K562 (cell line): ENCODE data around the gene DUS3L. TPM values are rescaled to one million over a fixed set of nuclear protein-coding genes. Genes with fewer than 3 reads are reported as not detected.

ENCODE experiments used
- ATF1 ChIP-seq, 2 experiments: fragments of 450-650 bp in 1 of 2; IDR thresholded peaks; 2 replicates each; pipeline ENCODE4 v1.6.1; 2016; ENCODE audit warnings: missing compliant biosample characterization in 1 of 2, missing genetic modification characterization in 1 of 2
- CBX1 ChIP-seq: sonication (generic); IDR thresholded peaks from 2 replicates; pipeline ENCODE4 v1.6.1; 2016; ENCODE audit warnings: antibody characterized with exemption, low read depth, mild to moderate bottlenecking
- CC2D1A ChIP-seq: fragments of 450-650 bp; IDR thresholded peaks from 2 replicates; pipeline ENCODE4 v1.6.1; 2017; ENCODE audit warnings: mild to moderate bottlenecking
- CCNT2 ChIP-seq: IDR thresholded peaks from 2 replicates; pipeline ENCODE4 v1.6.1; 2011; ENCODE audit warnings: borderline replicate concordance, low read depth, mild to moderate bottlenecking, moderate library complexity, mixed read lengths, low read length; ENCODE audit not compliant: insufficient read length; ENCODE audit errors: extremely low read depth
- CEBPB ChIP-seq: fragments of 450-650 bp; IDR thresholded peaks from 2 replicates; pipeline ENCODE4 v1.6.1; 2016; ENCODE audit warnings: missing genetic modification characterization, missing compliant biosample characterization
- NONO ChIP-seq, 2 experiments: fragments of 200-400 bp in 1 of 2; fragments of 450-650 bp in 1 of 2; formaldehyde crosslinking in 1 of 2; IDR thresholded peaks; 2 replicates each; pipeline ENCODE4 v1.6.1; 2017; ENCODE audit warnings: low read depth in 2 of 2, mild to moderate bottlenecking in 2 of 2, moderate library complexity in 2 of 2, low read length in 1 of 2
- RCOR1 ChIP-seq, 2 experiments: IDR thresholded peaks; 2 replicates each; pipeline ENCODE4 v1.6.1; 2012; ENCODE audit warnings: low read depth in 2 of 2, low read length in 2 of 2, borderline replicate concordance in 1 of 2, improper control_type of control experiment in 1 of 2
- RFX7 ChIP-seq: fragments of 250-450 bp; sonication (Bioruptor Pico); IDR thresholded peaks from 2 replicates; pipeline ENCODE4 v1.5.1; 2021; ENCODE audit warnings: mild to moderate bottlenecking
- SETDB1 ChIP-seq: IDR thresholded peaks from one replicate; pipeline ENCODE4 v1.6.1; 2012; ENCODE audit warnings: low read length, control low read depth, inconsistent platforms
- SMAD4 ChIP-seq: fragments of 250-450 bp; sonication (Bioruptor Pico); conservative IDR thresholded peaks from 2 replicates; pipeline ENCODE4 v1.8.0; 2021; ENCODE audit warnings: inconsistent platforms, mild to moderate bottlenecking, moderate library complexity
- SMC3 ChIP-seq: conservative IDR thresholded peaks from 2 replicates; pipeline ENCODE4 v1.6.1; 2011; ENCODE audit warnings: low read depth, low read length, improper control_type of control experiment; ENCODE audit not compliant: insufficient read depth
- SRSF9 ChIP-seq: fragments of 200-400 bp; formaldehyde crosslinking; IDR thresholded peaks from 2 replicates; pipeline ENCODE4 v1.6.1; 2017; ENCODE audit warnings: low read depth, low read length, borderline replicate concordance
- TCF7L2 ChIP-seq: fragments of 150-350 bp; IDR thresholded peaks from 2 replicates; pipeline ENCODE4 v1.6.1; 2016; ENCODE audit warnings: low read depth, mild to moderate bottlenecking, low read length, moderate library complexity
- ZBED1 ChIP-seq: IDR thresholded peaks from 2 replicates; pipeline ENCODE4 v1.6.1; 2014
- ZKSCAN3 ChIP-seq: fragments of 250-450 bp; sonication (Bioruptor Pico); IDR thresholded peaks from 2 replicates; pipeline ENCODE4 v1.4.0; 2020
- ZNF239 ChIP-seq: fragments of 250-450 bp; sonication (Bioruptor Pico); IDR thresholded peaks from 2 replicates; pipeline ENCODE4 v1.4.0; 2020; ENCODE audit warnings: mild to moderate bottlenecking
- ZNF263 ChIP-seq: sonication (generic); formaldehyde crosslinking; IDR thresholded peaks from 2 replicates; pipeline ENCODE4 v1.8.0; 2022; ENCODE audit warnings: mild to moderate bottlenecking, missing genetic modification reagents, borderline replicate concordance
- ZNF584 ChIP-seq: fragments of 200-800 bp; sonication (Bioruptor generic); IDR thresholded peaks from 2 replicates; pipeline ENCODE4 v1.6.1; 2016; ENCODE audit warnings: low read depth, mild to moderate bottlenecking, missing genetic modification characterization, missing compliant biosample characterization
- ZNF699 ChIP-seq: fragments of 250-450 bp; sonication (Bioruptor Pico); IDR thresholded peaks from 2 replicates; pipeline ENCODE4 v1.8.0; 2021; ENCODE audit warnings: mild to moderate bottlenecking, moderate library complexity; ENCODE audit not compliant: insufficient replicate concordance
- polyA plus RNA-seq, 8 experiments: library from polyadenylated mRNA; depleted of rRNA in 4 of 8; stranded (reverse) in 5 of 8; unstranded in 3 of 8; fragments of >200 nt; fragmentation: Nextera tagmentation in 2 of 8; fragmentation: Illumina TruSeq in 1 of 8; extraction: Ambion mirVana in 2 of 8; extraction: Trizol in 1 of 8; gene quantifications; 2 replicates each; pipeline versions ENCODE4 v1.2.1 to v1.2.3, GENCODE V29; 2011 to 2014; ENCODE audit warnings: inconsistent platforms in 1 of 8, missing spikeins in 1 of 8
- total RNA-seq, 7 experiments: library from RNA; depleted of rRNA in 6 of 7; stranded (reverse); fragments of >200 nt in 6 of 7; fragmentation: Illumina TruSeq in 2 of 7; extraction: Trizol in 2 of 7; gene quantifications; 2 replicates each; pipeline versions ENCODE4 v1.2.1 to v1.2.3, GENCODE V29; 2011 to 2021; ENCODE audit warnings: low replicate concordance in 1 of 7
- TF ChIP-seq, protein P1 (sequence below): fragments of 200-400 bp; formaldehyde crosslinking; IDR thresholded peaks from 2 replicates; pipeline ENCODE4 v1.6.1; 2017; ENCODE audit warnings: mild to moderate bottlenecking, low read depth, low read length, moderate library complexity
- TF ChIP-seq, protein P2 (sequence below): fragments of 450-650 bp; formaldehyde crosslinking; IDR thresholded peaks from 2 replicates; pipeline ENCODE4 v1.4.0; 2022; ENCODE audit warnings: missing genetic modification characterization
- TF ChIP-seq, protein P3 (sequence below): sonication (generic); formaldehyde crosslinking; IDR thresholded peaks from 2 replicates; pipeline ENCODE4 v1.4.0; 2020; ENCODE audit warnings: mild to moderate bottlenecking, missing genetic modification reagents

DUS3L gene
- total and polyA plus RNA-seq, 9 of the 15 experiments (the other 6 are each of a cell fraction or from before 2014, with no cell fraction given), result 1.7 to 102 (median 77.5) TPM

DNA sequence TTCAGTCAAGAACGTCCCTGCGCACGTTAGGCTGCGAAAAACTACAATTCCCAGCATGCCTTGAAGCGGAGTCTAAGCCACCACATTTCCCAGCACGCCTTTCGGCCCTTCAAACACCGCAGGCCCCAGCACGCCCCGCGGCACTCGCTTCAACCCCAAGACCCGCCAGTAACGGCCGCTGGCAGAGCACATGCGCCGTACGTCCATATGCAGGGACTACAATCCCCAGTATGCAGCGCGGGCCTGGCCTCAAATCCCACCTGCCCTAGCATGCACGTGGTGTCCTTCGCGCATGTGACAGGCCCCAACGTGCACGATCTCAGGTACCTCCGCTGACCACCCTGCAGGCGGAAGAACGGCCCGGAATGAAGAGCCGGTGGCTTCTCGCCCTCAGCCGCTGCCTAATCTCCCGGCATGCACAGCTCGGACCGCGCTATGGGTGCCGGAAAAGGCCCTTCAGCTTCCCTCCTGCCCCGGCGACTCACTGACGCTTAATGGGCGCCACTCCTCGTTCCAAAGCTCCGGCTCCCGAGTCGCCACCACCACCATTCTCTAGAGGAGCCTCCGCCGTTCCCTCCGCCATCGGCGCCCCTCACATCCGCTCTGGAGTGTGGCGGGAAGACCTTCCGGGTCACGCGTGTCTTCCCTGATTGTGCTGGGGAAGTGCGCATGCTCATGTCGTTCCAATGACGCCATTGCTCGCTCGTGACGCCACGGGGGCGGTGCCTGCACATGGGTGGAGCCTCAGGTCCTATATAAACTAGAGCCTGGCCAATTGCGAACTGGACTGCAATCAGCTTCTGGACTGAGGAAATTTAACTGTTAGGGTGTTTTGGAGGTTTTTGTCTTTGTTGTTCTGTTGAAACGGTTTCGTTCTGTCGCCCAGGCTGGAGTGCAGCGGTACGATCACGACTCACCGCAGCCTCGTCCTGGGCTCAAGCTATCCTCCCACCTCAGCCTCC lies at the start of gene DUS3L (continued):
- TF ChIP-seq ZBED1 (peak; percentile 59; the same call in 1 of the 2 replicates), SMC3 (no peak), ZNF699 (CRISPR knock-in tag) (no peak), SMAD4 (CRISPR knock-in tag) (no peak; the same call in 1 of the 2 replicates), CBX1 (peak; percentile 15; the same call in 1 of the 2 replicates), SRSF9 (no peak), RCOR1 (IDR thresholded peaks at IDR 0.05; ENCODE audit: borderline replicate concordance in 1 of 2, low read depth in 2 of 2, low read length in 2 of 2) (peak in 1 of 2 experiments; percentile 1; a peak in 1 of 4 replicates), ZNF239 (peak; percentile 39; the same call in 1 of the 2 replicates), NONO (IDR thresholded peaks at IDR 0.05; ENCODE audit: low read depth in 2 of 2, low read length in 1 of 2) (no peak), TCF7L2 (peak; percentile 40), ATF1 (CRISPR knock-in tag; IDR thresholded peaks at IDR 0.05) (0 out of 2 replicates have a peak, but pooled peaks have one; percentile 54), ATF1 (tag; IDR thresholded peaks at IDR 0.05) (peak; percentile 98), CC2D1A (no peak), ZNF263 (CRISPR knock-in tag) (peak; percentile 35; the same call in 1 of the 2 replicates), ZNF584 (CRISPR knock-in tag) (peak; percentile 74; the same call in 1 of the 2 replicates), RFX7 (CRISPR knock-in tag) (no peak), CCNT2 (no peak), CEBPB (peak; percentile 71), SETDB1 (no peak), ZKSCAN3 (CRISPR knock-in tag) (no peak)
- TF ChIP-seq, protein P1, sequence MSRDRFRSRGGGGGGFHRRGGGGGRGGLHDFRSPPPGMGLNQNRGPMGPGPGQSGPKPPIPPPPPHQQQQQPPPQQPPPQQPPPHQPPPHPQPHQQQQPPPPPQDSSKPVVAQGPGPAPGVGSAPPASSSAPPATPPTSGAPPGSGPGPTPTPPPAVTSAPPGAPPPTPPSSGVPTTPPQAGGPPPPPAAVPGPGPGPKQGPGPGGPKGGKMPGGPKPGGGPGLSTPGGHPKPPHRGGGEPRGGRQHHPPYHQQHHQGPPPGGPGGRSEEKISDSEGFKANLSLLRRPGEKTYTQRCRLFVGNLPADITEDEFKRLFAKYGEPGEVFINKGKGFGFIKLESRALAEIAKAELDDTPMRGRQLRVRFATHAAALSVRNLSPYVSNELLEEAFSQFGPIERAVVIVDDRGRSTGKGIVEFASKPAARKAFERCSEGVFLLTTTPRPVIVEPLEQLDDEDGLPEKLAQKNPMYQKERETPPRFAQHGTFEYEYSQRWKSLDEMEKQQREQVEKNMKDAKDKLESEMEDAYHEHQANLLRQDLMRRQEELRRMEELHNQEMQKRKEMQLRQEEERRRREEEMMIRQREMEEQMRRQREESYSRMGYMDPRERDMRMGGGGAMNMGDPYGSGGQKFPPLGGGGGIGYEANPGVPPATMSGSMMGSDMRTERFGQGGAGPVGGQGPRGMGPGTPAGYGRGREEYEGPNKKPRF, result no peak
- TF ChIP-seq, protein P2, sequence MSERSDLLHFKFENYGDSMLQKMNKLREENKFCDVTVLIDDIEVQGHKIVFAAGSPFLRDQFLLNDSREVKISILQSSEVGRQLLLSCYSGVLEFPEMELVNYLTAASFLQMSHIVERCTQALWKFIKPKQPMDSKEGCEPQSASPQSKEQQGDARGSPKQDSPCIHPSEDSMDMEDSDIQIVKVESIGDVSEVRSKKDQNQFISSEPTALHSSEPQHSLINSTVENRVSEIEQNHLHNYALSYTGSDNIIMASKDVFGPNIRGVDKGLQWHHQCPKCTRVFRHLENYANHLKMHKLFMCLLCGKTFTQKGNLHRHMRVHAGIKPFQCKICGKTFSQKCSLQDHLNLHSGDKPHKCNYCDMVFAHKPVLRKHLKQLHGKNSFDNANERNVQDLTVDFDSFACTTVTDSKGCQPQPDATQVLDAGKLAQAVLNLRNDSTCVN (CRISPR knock-in tag), result peak; percentile 89
- TF ChIP-seq, protein P3, sequence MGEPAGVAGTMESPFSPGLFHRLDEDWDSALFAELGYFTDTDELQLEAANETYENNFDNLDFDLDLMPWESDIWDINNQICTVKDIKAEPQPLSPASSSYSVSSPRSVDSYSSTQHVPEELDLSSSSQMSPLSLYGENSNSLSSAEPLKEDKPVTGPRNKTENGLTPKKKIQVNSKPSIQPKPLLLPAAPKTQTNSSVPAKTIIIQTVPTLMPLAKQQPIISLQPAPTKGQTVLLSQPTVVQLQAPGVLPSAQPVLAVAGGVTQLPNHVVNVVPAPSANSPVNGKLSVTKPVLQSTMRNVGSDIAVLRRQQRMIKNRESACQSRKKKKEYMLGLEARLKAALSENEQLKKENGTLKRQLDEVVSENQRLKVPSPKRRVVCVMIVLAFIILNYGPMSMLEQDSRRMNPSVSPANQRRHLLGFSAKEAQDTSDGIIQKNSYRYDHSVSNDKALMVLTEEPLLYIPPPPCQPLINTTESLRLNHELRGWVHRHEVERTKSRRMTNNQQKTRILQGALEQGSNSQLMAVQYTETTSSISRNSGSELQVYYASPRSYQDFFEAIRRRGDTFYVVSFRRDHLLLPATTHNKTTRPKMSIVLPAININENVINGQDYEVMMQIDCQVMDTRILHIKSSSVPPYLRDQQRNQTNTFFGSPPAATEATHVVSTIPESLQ (CRISPR knock-in tag), result peak; percentile 90; the same call in 1 of the 2 replicates
